Body of pancreas (tissue), 4 donors: ENCODE measurements around the gene SGK1.

Experiments used
- POLR2A ChIP-seq, 3 donors: fragments of 450-650 bp; IDR thresholded peaks; one replicate each; pipeline ENCODE4 v1.6.1; 2016; ENCODE audit warnings: antibody characterized with exemption in 3 of 3, mild to moderate bottlenecking in 2 of 3
- TF ChIP-seq, protein P1 (sequence below), 7 experiments: fragments of 450-650 bp in 4 of 7; fragments of 200-600 bp in 3 of 7; sonication (generic) in 3 of 7; IDR thresholded peaks; one replicate each; pipeline ENCODE4 v1.5.1; 2016 to 2019; ENCODE audit warnings: antibody characterized with exemption in 7 of 7

DNA sequence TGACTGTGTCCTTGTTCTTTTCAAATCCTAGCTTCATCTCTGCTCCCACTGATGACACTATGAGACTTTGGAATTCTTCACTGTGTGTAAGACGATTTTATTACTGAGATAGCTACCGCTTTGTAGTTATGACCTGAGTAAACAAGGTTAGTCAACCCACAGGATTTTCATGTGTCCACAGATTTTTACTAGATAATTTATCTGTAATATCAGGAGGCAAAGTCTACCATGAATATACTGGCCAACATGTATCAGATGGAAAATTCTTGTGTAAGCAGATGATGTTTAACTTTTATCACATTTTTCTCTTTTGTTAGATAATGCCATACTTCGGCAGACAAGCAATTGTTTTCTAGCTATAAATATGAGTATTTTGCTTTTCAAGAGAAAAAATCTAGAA lies 119.8 kb downstream of the SGK1 start:
- TF ChIP-seq, protein P1, sequence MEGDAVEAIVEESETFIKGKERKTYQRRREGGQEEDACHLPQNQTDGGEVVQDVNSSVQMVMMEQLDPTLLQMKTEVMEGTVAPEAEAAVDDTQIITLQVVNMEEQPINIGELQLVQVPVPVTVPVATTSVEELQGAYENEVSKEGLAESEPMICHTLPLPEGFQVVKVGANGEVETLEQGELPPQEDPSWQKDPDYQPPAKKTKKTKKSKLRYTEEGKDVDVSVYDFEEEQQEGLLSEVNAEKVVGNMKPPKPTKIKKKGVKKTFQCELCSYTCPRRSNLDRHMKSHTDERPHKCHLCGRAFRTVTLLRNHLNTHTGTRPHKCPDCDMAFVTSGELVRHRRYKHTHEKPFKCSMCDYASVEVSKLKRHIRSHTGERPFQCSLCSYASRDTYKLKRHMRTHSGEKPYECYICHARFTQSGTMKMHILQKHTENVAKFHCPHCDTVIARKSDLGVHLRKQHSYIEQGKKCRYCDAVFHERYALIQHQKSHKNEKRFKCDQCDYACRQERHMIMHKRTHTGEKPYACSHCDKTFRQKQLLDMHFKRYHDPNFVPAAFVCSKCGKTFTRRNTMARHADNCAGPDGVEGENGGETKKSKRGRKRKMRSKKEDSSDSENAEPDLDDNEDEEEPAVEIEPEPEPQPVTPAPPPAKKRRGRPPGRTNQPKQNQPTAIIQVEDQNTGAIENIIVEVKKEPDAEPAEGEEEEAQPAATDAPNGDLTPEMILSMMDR (IDR thresholded peaks at IDR 0.05) = no peak
- no peak for TF ChIP-seq POLR2A (IDR thresholded peaks at IDR 0.05)
